HepG2 (cell line): ENCODE data around the gene IST1. TPM values are rescaled to one million over a fixed set of nuclear protein-coding genes. Genes with fewer than 3 reads are reported as not detected.

ENCODE experiments used
- ATAC-seq: fragments of 200-7000 bp; cut with Tn5 transposase; 3 replicates; pipeline ENCODE4 v1.9.1; 2020; ENCODE audit warnings: mild to moderate bottlenecking, moderate library complexity
- BruUV-seq: library from RNA; stranded (reverse); fragments of 400-500 nt; replicated peaks from 2 replicates; lab custom pipeline; 2021; lab: Mats Ljungman, UMichigan
- CTCF ChIA-PET: fragments of 300-600 bp; formaldehyde crosslinking; extraction: SDS; loops from one replicate; lab custom pipeline; 2021; ENCODE audit warnings: low total read pairs, inconsistent platforms, low intra/inter-chr PET ratio; lab: Yijun Ruan, JAX
- POLR2A ChIA-PET: fragments of 350-600 bp; sonication (Branson Sonifier 250); formaldehyde crosslinking; loops from one replicate; lab custom pipeline; 2020; ENCODE audit warnings: antibody characterized with exemption, inconsistent platforms; lab: Yijun Ruan, JAX
- DNase-seq: peaks from one replicate; pipeline ENCODE4 v3.0.0-alpha.2; 2015; ENCODE audit warnings: low spot score
- FAIRE-seq: peaks from 3 replicates; lab custom pipeline; 2011; peaks lifted over from hg19 to GRCh38; lab: Jason Lieb, UNC
- H2AFZ ChIP-seq: one replicate; pipeline ENCODE4 v1.6.1; 2011; ENCODE audit warnings: low read length, inconsistent platforms
- H3K27ac ChIP-seq: fragments of 300-600 bp; 3 replicates; pipeline ENCODE4 v1.8.0; 2011; ENCODE audit warnings: mixed run types, mild to moderate bottlenecking, mixed read lengths, low read length, inconsistent platforms; ENCODE audit not compliant: insufficient read depth; ENCODE audit errors: extremely low read length
- H3K27me3 ChIP-seq, 2 experiments: fragments of 200-600 bp in 1 of 2; 2 replicates in 1 of 2; 3 replicates in 1 of 2; pipeline versions ENCODE4 v1.6.0 to v1.8.0; 2011; ENCODE audit warnings: low read length in 2 of 2, mild to moderate bottlenecking in 2 of 2, moderate library complexity in 2 of 2, inconsistent platforms in 1 of 2; ENCODE audit not compliant: insufficient read depth in 2 of 2, control insufficient read depth in 1 of 2
- H3K36me3 ChIP-seq, 2 experiments: fragments of 200-600 bp in 1 of 2; replicated peaks in 1 of 2; 2 replicates in 1 of 2; 3 replicates in 1 of 2; pipeline versions ENCODE4 v1.5.1 to v1.8.0; 2011; ENCODE audit warnings: low read length in 2 of 2, inconsistent platforms in 1 of 2; ENCODE audit not compliant: insufficient read depth in 2 of 2, control insufficient read depth in 1 of 2
- H3K4me1 ChIP-seq: 2 replicates; pipeline ENCODE4 v1.5.1; 2012; ENCODE audit warnings: low read length, inconsistent platforms; ENCODE audit not compliant: insufficient read depth
- H3K4me2 ChIP-seq: 2 replicates; pipeline ENCODE4 v1.6.0; 2011; ENCODE audit warnings: low read depth, low read length, inconsistent platforms
- H3K4me3 ChIP-seq, 3 experiments: fragments of 200-600 bp in 1 of 3; sonication (generic), shearing (Covaris generic) in 1 of 3; replicated peaks in 1 of 3; 2 replicates each; pipeline ENCODE4 v1.5.1; 2011 to 2016; ENCODE audit warnings: low read length in 3 of 3, inconsistent platforms in 2 of 3, low read depth in 2 of 3, mild to moderate bottlenecking in 2 of 3, control low read depth in 1 of 3, mixed read lengths in 1 of 3; ENCODE audit not compliant: insufficient read depth in 1 of 3
- H3K79me2 ChIP-seq: one replicate; pipeline ENCODE4 v1.6.1; 2011; ENCODE audit warnings: low read length, inconsistent platforms; ENCODE audit not compliant: insufficient read depth
- H3K9ac ChIP-seq: 2 replicates; pipeline ENCODE4 v1.6.0; 2011; ENCODE audit warnings: mild to moderate bottlenecking, low read depth, low read length, inconsistent platforms; ENCODE audit not compliant: insufficient read depth
- H3K9me3 ChIP-seq: 2 replicates; pipeline ENCODE4 v1.5.1; 2012; ENCODE audit warnings: mild to moderate bottlenecking, low read length
- H4K20me1 ChIP-seq: 2 replicates; pipeline ENCODE4 v1.6.0; 2011; ENCODE audit warnings: inconsistent platforms, mild to moderate bottlenecking, low read length, moderate library complexity; ENCODE audit not compliant: insufficient read depth
- ARID3A ChIP-seq: IDR thresholded peaks from 2 replicates; pipeline ENCODE4 v1.6.1; 2012; ENCODE audit warnings: low read depth, low read length, improper control_type of control experiment
- ARNT2 ChIP-seq: sonication (generic); formaldehyde crosslinking; IDR thresholded peaks from 2 replicates; pipeline ENCODE4 v1.8.0; 2022; ENCODE audit warnings: mild to moderate bottlenecking, low read depth, missing genetic modification reagents, moderate library complexity
- CCDC6 ChIP-seq: sonication (generic); formaldehyde crosslinking; IDR thresholded peaks from 2 replicates; pipeline ENCODE4 v1.8.1; 2022; ENCODE audit warnings: mild to moderate bottlenecking, missing genetic modification reagents, moderate library complexity
- EP300 ChIP-seq, 3 experiments: sonication (generic) in 1 of 3; formaldehyde crosslinking in 1 of 3; IDR thresholded peaks; 2 replicates each; pipeline versions ENCODE4 v1.5.1 to v1.6.1; 2011 to 2020; ENCODE audit warnings: low read depth in 2 of 3, low read length in 2 of 3, borderline replicate concordance in 1 of 3, improper control_type of control experiment in 1 of 3, mild to moderate bottlenecking in 1 of 3, missing genetic modification reagents in 1 of 3, moderate library complexity in 1 of 3
- FOXK1 ChIP-seq: sonication (generic); formaldehyde crosslinking; IDR thresholded peaks from 2 replicates; pipeline ENCODE4 v1.4.0; 2020; ENCODE audit warnings: low read depth, missing genetic modification reagents, borderline replicate concordance
- IRF2 ChIP-seq: IDR thresholded peaks from 2 replicates; pipeline ENCODE4 v1.6.1; 2018; ENCODE audit warnings: missing genetic modification reagents, missing compliant biosample characterization
- LCORL ChIP-seq, 2 experiments: fragments of 450-650 bp in 1 of 2; sonication (generic) in 1 of 2; formaldehyde crosslinking in 1 of 2; IDR thresholded peaks; 2 replicates each; pipeline versions ENCODE4 v1.5.0 to v1.6.1; 2017 to 2020; ENCODE audit warnings: antibody characterized with exemption in 1 of 2, missing genetic modification reagents in 1 of 2
- MTERF4 ChIP-seq: sonication (generic); formaldehyde crosslinking; IDR thresholded peaks from 2 replicates; pipeline ENCODE4 v1.8.0; 2023; ENCODE audit warnings: mild to moderate bottlenecking, missing genetic modification reagents
- MYPOP ChIP-seq: sonication (generic); formaldehyde crosslinking; IDR thresholded peaks from 2 replicates; pipeline ENCODE4 v1.8.1; 2023; ENCODE audit warnings: mild to moderate bottlenecking, moderate library complexity, missing genetic modification reagents
- NR1H2 ChIP-seq: sonication (generic); formaldehyde crosslinking; IDR thresholded peaks from 2 replicates; pipeline ENCODE4 v1.8.1; 2022; ENCODE audit warnings: low read depth, missing genetic modification reagents, borderline replicate concordance
- REPIN1 ChIP-seq: sonication (generic); formaldehyde crosslinking; IDR thresholded peaks from 2 replicates; pipeline ENCODE4 v1.8.0; 2022; ENCODE audit warnings: missing genetic modification reagents, low read depth, mild to moderate bottlenecking, borderline replicate concordance
- SIN3A ChIP-seq: IDR thresholded peaks from 2 replicates; pipeline ENCODE4 v1.6.1; 2011; ENCODE audit warnings: low read depth, mild to moderate bottlenecking, control low read depth, low read length, borderline replicate concordance
- STAG1 ChIP-seq: sonication (generic); formaldehyde crosslinking; IDR thresholded peaks from 2 replicates; pipeline ENCODE4 v1.4.0; 2020; ENCODE audit warnings: missing genetic modification reagents
- TBX2 ChIP-seq: sonication (generic); formaldehyde crosslinking; IDR thresholded peaks from 2 replicates; pipeline ENCODE4 v1.5.0; 2020; ENCODE audit warnings: missing genetic modification reagents, mild to moderate bottlenecking, borderline replicate concordance
- ZC3H4 ChIP-seq: sonication (generic); formaldehyde crosslinking; IDR thresholded peaks from 2 replicates; pipeline ENCODE4 v1.4.0; 2020; ENCODE audit warnings: missing genetic modification reagents, borderline replicate concordance
- ZMAT3 ChIP-seq: sonication (generic); formaldehyde crosslinking; conservative IDR thresholded peaks from 2 replicates; pipeline ENCODE4 v1.7.0; 2021; ENCODE audit warnings: missing genetic modification reagents
- ZNF329 ChIP-seq: sonication (generic); formaldehyde crosslinking; IDR thresholded peaks from 2 replicates; pipeline ENCODE4 v1.9.0; 2021; ENCODE audit warnings: low read depth, mild to moderate bottlenecking, missing genetic modification reagents
- ZNF619 ChIP-seq: sonication (generic); formaldehyde crosslinking; IDR thresholded peaks from 2 replicates; pipeline ENCODE4 v1.4.0; 2020; ENCODE audit warnings: mild to moderate bottlenecking, missing genetic modification reagents
- WGBS: methylation state at CpG from one replicate; pipeline ENCODE4 v1.1.6; 2017; ENCODE audit warnings: low lambda C conversion rate; 5-methylcytosine and 5-hydroxymethylcytosine counted together
- in situ Hi-C: cut with HindIII; loops from 2 replicates; pipeline ENCODE4 v1.10.0; 2017; ENCODE audit warnings: low pct_unique_long_range_greater_than_20kb; ENCODE audit not compliant: extremely low pct_ligation_motif_present
- intact Hi-C: fragments of 100-400 bp; cut with micrococcal nuclease; formaldehyde crosslinking; loops from one replicate; pipeline ENCODE4 v1.10.0; 2022; ENCODE audit not compliant: unreplicated experiment
- polyA plus RNA-seq, 8 experiments: library from polyadenylated mRNA; depleted of rRNA in 3 of 8; stranded (reverse) in 7 of 8; unstranded in 1 of 8; fragments of >200 nt; fragmentation: Illumina TruSeq in 4 of 8; extraction: Trizol in 4 of 8; gene quantifications; 2 replicates each; pipeline versions ENCODE4 v1.2.1 to v1.2.3, GENCODE V29; 2011 to 2016; ENCODE audit warnings: low read depth in 4 of 8, missing spikeins in 1 of 8, mixed read lengths in 1 of 8; ENCODE audit not compliant: insufficient read depth in 1 of 8
- total RNA-seq, 5 experiments: library from RNA; depleted of rRNA; stranded (reverse); fragments of >200 nt; fragmentation: Illumina TruSeq; extraction: Trizol; gene quantifications; 2 replicates each; pipeline ENCODE4 v1.2.3, GENCODE V29; 2016; ENCODE audit warnings: low read depth in 1 of 5

The IST1 gene
- total and polyA plus RNA-seq, 2 of the 13 experiments (the other 11 are each of a cell fraction or from before 2014, with no cell fraction given) = 346 to 415 TPM

GRCh38 chr16:71882505-71883167 is 12.7 kb upstream of the IST1 start:
- Histone ChIP-seq H3K9ac (peak overlapping the region; percentile 81), H3K79me2 (no peaks in the 10 kb centered on the region), H3K27ac (peak overlapping the region; percentile 17), H3K36me3 (peaks cover 0 to 1% of the 10 kb centered on the region in 2 experiments; a peak in 1 of 5 replicates), H3K4me1 (peaks cover 38% of the 10 kb centered on the region), H3K4me2 (peak overlapping the region; percentile 88), H2AFZ (no peak overlapping the region), H3K4me3 (peak overlapping the region; percentile 77 to 99 (median 95)), H3K9me3 (no peaks in the 10 kb centered on the region), H4K20me1 (no peaks in the 10 kb centered on the region), H3K27me3 (no peaks in the 10 kb centered on the region)
- ChIA-PET POLR2A (interaction anchor here (1.7 to 3.6 kb wide), 4 partner anchors 9 to 74 kb away, joined by 5 to 59 read pairs (median 11); partner anchors contain the start of genes AP1G1 and IST1), CTCF (interaction anchor here (1.7 kb wide), 1 partner anchor 79 kb away, joined by 5 read pairs; no protein-coding TSS in a partner anchor)
- in situ Hi-C loops (no loop called here), intact Hi-C loops (loop anchor here (1.0 to 2.0 kb wide), 2 partner anchors 74 to 79 kb away; partner anchors contain the start of gene AP1G1)
- WGBS = 11% methylated on average over 9 of the region's 9 CpGs
- FAIRE-seq = peak; percentile 83
- peak; percentile 26; the same call in 2 of the 3 replicates for ATAC-seq
- BruUV-seq = TSS peak; percentile 56
- peak; percentile 74 for DNase-seq
- no peak for TF ChIP-seq MTERF4
- peak; percentile 43; the same call in 1 of the 2 replicates for TF ChIP-seq ZNF619
- no peak for TF ChIP-seq LCORL (IDR thresholded peaks at IDR 0.05)
- TF ChIP-seq LCORL (CRISPR knock-in tag; IDR thresholded peaks at IDR 0.05) = 0 out of 2 replicates have a peak, but pooled peaks have one; percentile 13
- no peak for TF ChIP-seq NR1H2 (CRISPR knock-in tag)
- TF ChIP-seq REPIN1 (CRISPR knock-in tag) = 0 out of 2 replicates have a peak, but pooled peaks have one; percentile 41
- TF ChIP-seq STAG1 (CRISPR knock-in tag) = peak; percentile 55
- 0 out of 2 replicates have a peak, but pooled peaks have one; percentile 39 for TF ChIP-seq TBX2 (CRISPR knock-in tag)
- TF ChIP-seq SIN3A = 0 out of 2 replicates have a peak, but pooled peaks have one; percentile 25
- TF ChIP-seq ARID3A = peak; percentile 96
- TF ChIP-seq CCDC6 (CRISPR knock-in tag) = no peak
- 0 out of 2 replicates have a peak, but pooled peaks have one; percentile 27 for TF ChIP-seq ARNT2 (CRISPR knock-in tag)
- TF ChIP-seq ZNF329 (CRISPR knock-in tag) = no peak
- 0 out of 2 replicates have a peak, but pooled peaks have one; percentile 10 for TF ChIP-seq MYPOP
- 0 out of 2 replicates have a peak, but pooled peaks have one; percentile 3 for TF ChIP-seq FOXK1 (CRISPR knock-in tag)
- TF ChIP-seq ZMAT3 = no peak
- TF ChIP-seq EP300 (IDR thresholded peaks at IDR 0.05; ENCODE audit: low read depth in 2 of 2, low read length in 2 of 2) = no peak
- no peak for TF ChIP-seq EP300 (CRISPR knock-in tag; IDR thresholded peaks at IDR 0.05; ENCODE audit: borderline replicate concordance)
- TF ChIP-seq IRF2 (CRISPR knock-in tag) = 0 out of 2 replicates have a peak, but pooled peaks have one; percentile 22
- 0 out of 2 replicates have a peak, but pooled peaks have one; percentile 41 for TF ChIP-seq ZC3H4 (CRISPR knock-in tag)
